Spleen (tissue), 11 donors: ENCODE data around the gene NIT2. TPM values are rescaled to one million over a fixed set of nuclear protein-coding genes. Genes with fewer than 3 reads are reported as not detected.
"Not testable (repeated sequence)": the region's sequence is repeated elsewhere in the genome, so short reads cannot be mapped to it uniquely, and the experiment has no call there.

Source experiments
- DNase-seq: peaks from one replicate; pipeline ENCODE4 v3.0.0-alpha.2; 2020
- H3K27ac ChIP-seq, 8 donors: fragments of 200-600 bp; sonication (generic) in 7 of 8; 1 replicate in 4 of 8; 2 replicates in 4 of 8; pipeline versions ENCODE4 v1.5.0 to v1.8.0; 2016 to 2021; ENCODE audit warnings: inconsistent platforms in 4 of 8, mild to moderate bottlenecking in 4 of 8, moderate library complexity in 1 of 8
- H3K27me3 ChIP-seq, 7 donors: fragments of 200-600 bp; sonication (generic) in 6 of 7; replicated peaks in 1 of 7; 1 replicate in 4 of 7; 2 replicates in 3 of 7; pipeline versions ENCODE4 v1.5.0 to v1.8.0; 2016 to 2021; ENCODE audit warnings: inconsistent platforms in 3 of 7, mild to moderate bottlenecking in 1 of 7
- H3K36me3 ChIP-seq, 6 donors: fragments of 200-600 bp; sonication (generic) in 5 of 6; 1 replicate in 4 of 6; 2 replicates in 2 of 6; pipeline versions ENCODE4 v1.5.0 to v1.8.0; 2016 to 2021; ENCODE audit warnings: inconsistent platforms in 2 of 6
- H3K4me1 ChIP-seq, 6 donors: fragments of 200-600 bp; sonication (generic) in 5 of 6; 1 replicate in 3 of 6; 2 replicates in 3 of 6; pipeline versions ENCODE4 v1.5.0 to v1.8.0; 2016 to 2021; ENCODE audit warnings: inconsistent platforms in 3 of 6
- H3K4me3 ChIP-seq, 8 donors: fragments of 200-600 bp; sonication (generic) in 7 of 8; 1 replicate in 4 of 8; 2 replicates in 4 of 8; pipeline versions ENCODE4 v1.5.0 to v1.8.0; 2016 to 2021; ENCODE audit warnings: inconsistent platforms in 4 of 8, mild to moderate bottlenecking in 4 of 8, moderate library complexity in 2 of 8
- H3K9me3 ChIP-seq, 8 donors: fragments of 200-600 bp; sonication (generic) in 7 of 8; 1 replicate in 4 of 8; 2 replicates in 4 of 8; pipeline versions ENCODE4 v1.5.0 to v1.8.0; 2016 to 2021; ENCODE audit warnings: inconsistent platforms in 4 of 8
- POLR2A ChIP-seq, 3 donors: fragments of 450-650 bp; IDR thresholded peaks; one replicate each; pipeline ENCODE4 v1.5.1; 2017; ENCODE audit warnings: antibody characterized with exemption in 3 of 3, mild to moderate bottlenecking in 1 of 3
- POLR2AphosphoS5 ChIP-seq, 3 donors: sonication (generic); formaldehyde crosslinking; IDR thresholded peaks; one replicate each; pipeline ENCODE4 v1.5.1; 2017; ENCODE audit warnings: antibody characterized with exemption in 3 of 3
- WGBS, 5 donors: extraction: QIAGEN DNeasy Blood & Tissue Kit in 3 of 5; methylation state at CpG; one replicate each; pipeline versions ENCODE4 v1.1.5 to v1.1.7; 2013 to 2018; 5-methylcytosine and 5-hydroxymethylcytosine counted together
- intact Hi-C: fragments of 100-400 bp; cut with DNase I; formaldehyde crosslinking; loops from one replicate; pipeline ENCODE4 v1.15.0; 2023; ENCODE audit warnings: low total_unique reads
- polyA plus RNA-seq, 3 donors: library from polyadenylated mRNA; stranded (reverse); fragments of 200-250 nt; gene quantifications; one replicate each; pipeline ENCODE4 v1.2.1, GENCODE V29; 2013
- total RNA-seq, 7 donors: library from RNA; depleted of rRNA in 3 of 7; stranded (reverse); fragments of >200 nt in 3 of 7; fragmentation: NEBNext Ultra II Directional in 4 of 7; extraction: Animal tissue kit (Norgen Biotek cat#: 25700) in 4 of 7; gene quantifications; one replicate each; pipeline versions ENCODE4 v1.1.0 to v1.2.1, GENCODE V29; 2016 to 2021
- TF ChIP-seq, protein P1 (sequence below), 11 experiments: fragments of 200-600 bp in 7 of 11; fragments of 450-650 bp in 4 of 11; sonication (generic) in 4 of 11; IDR thresholded peaks in 8 of 11; conservative IDR thresholded peaks in 3 of 11; 1 replicate in 7 of 11; 2 replicates in 4 of 11; pipeline versions ENCODE4 v1.4.0 to v1.8.0; 2016 to 2021; ENCODE audit warnings: antibody characterized with exemption in 11 of 11, inconsistent platforms in 4 of 11, mild to moderate bottlenecking in 1 of 11
- donor health status: healthy with polysubstance abuse.
- donor health status: DM: no; HTN: no; CAD: no; lungs with moderate emphysema.
- donor health status: DM: no; HTN: no; CAD: no.
- donor health status: Bipolar disorder and iron deficiency.
- donor health status: healthy.
- donor health status: DM: no; HTN: no; CAD: no.
- donor health status: DM: yes; HTN: yes; CAD: no.

Gene NIT2
- total and polyA plus RNA-seq, 10 donors, result 16.8 to 30.8 (median 24.7) TPM

DNA sequence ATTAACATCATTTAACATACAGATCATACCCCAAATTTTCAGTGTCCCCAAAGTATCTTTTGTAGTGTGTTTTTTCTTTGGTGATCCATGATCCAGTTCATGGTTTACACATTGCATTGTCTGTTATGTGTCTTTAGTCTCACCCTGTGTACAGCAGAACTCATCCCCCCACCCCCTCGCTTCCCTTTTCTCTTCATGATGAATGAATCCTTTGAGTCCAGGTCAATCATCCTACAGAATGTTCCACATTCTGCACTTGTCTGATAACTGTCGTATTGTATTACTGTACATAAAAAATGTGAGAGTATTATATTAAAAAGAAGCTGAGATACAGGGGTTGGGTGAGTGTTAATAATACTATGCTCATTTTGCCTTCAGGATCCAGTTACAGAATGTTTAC is 14.6 kb upstream of the NIT2 start:
- 95 to 100% (median 97%) methylated on average over 2 of the region's 2 CpGs for WGBS, 5 donors
- no peaks in the 10 kb centered on the region for H3K27me3 ChIP-seq
- peaks cover 0 to 80% (median 17%) of the 10 kb centered on the region in 6 donors for H3K36me3 ChIP-seq
- DNase-seq, result no peak
- TF ChIP-seq, protein P1, sequence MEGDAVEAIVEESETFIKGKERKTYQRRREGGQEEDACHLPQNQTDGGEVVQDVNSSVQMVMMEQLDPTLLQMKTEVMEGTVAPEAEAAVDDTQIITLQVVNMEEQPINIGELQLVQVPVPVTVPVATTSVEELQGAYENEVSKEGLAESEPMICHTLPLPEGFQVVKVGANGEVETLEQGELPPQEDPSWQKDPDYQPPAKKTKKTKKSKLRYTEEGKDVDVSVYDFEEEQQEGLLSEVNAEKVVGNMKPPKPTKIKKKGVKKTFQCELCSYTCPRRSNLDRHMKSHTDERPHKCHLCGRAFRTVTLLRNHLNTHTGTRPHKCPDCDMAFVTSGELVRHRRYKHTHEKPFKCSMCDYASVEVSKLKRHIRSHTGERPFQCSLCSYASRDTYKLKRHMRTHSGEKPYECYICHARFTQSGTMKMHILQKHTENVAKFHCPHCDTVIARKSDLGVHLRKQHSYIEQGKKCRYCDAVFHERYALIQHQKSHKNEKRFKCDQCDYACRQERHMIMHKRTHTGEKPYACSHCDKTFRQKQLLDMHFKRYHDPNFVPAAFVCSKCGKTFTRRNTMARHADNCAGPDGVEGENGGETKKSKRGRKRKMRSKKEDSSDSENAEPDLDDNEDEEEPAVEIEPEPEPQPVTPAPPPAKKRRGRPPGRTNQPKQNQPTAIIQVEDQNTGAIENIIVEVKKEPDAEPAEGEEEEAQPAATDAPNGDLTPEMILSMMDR (IDR thresholded peaks at IDR 0.05 in 8 of 11, conservative IDR thresholded peaks at IDR 0.05 in 3 of 11), result no peak
- TF ChIP-seq POLR2AphosphoS5 (IDR thresholded peaks at IDR 0.05), result no peak
- no peak for TF ChIP-seq POLR2A (IDR thresholded peaks at IDR 0.05)
- H3K4me1 ChIP-seq, result peaks cover 0 to 25% (median 12%) of the 10 kb centered on the region in 6 donors
- no peaks in the 10 kb centered on the region for H3K9me3 ChIP-seq
- no peak overlapping the region for H3K4me3 ChIP-seq
- intact Hi-C loops, result loop anchor here (10.0 kb wide), 1 partner anchor 275 kb away; no protein-coding TSS in a partner anchor
- no peak overlapping the region for H3K27ac ChIP-seq

DNA sequence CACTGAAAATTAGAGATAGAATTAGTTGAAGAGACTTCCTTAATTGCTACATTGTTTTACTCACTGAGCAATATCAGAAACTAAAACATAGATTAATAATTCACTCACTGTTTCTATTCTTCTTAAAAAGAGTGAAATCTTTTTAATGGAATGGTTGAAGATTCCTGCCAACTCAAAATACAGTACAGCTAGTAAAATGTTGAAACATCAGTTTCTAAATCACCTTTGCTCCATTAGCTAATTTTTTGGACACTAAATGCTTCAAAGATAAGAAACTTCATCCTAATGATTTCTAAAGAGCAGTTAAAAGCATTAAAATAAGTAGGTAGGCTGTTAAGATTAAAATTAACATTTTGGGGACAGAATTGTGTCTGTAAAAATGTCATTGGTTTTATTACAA is 10.5 kb upstream of the NIT2 start:
- Histone ChIP-seq H3K27me3 (no peaks in the 10 kb centered on the region), H3K4me1 (no peaks in the 10 kb centered on the region), H3K36me3 (peaks cover 0 to 86% (median 17%) of the 10 kb centered on the region in 6 donors), H3K4me3 (no peak overlapping the region), H3K9me3 (peaks cover 0 to 6% (median 5%) of the 10 kb centered on the region in 8 donors), H3K27ac (no peak overlapping the region)
- intact Hi-C loops, result no loop called here
- TF ChIP-seq POLR2AphosphoS5 (IDR thresholded peaks at IDR 0.05), result no peak
- TF ChIP-seq, protein P1 (IDR thresholded peaks at IDR 0.05 in 8 of 11, conservative IDR thresholded peaks at IDR 0.05 in 3 of 11), result no peak
- TF ChIP-seq POLR2A (IDR thresholded peaks at IDR 0.05), result no peak
- DNase-seq, result no peak

DNA sequence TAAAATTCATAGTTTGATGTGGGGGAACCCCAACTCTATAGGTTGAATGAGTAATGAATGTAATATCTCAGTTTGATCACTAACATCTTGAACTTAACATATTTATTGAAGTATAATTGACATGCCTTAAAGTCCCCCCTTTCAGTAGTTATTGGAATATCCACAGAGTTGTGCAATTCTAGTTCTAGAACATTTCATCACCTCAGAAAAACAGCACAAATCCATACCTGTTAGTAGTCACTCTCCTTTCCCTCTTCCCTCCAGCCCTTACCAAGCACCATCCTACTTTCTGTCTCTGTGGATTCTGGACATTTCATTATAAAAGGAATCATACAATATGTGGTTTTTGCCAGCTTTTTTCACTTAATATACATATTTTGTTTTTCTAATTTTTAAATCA is 8.7 kb upstream of the NIT2 start:
- TF ChIP-seq POLR2A (IDR thresholded peaks at IDR 0.05) (no peak), POLR2AphosphoS5 (IDR thresholded peaks at IDR 0.05) (no peak)
- TF ChIP-seq, protein P1 (IDR thresholded peaks at IDR 0.05 in 8 of 11, conservative IDR thresholded peaks at IDR 0.05 in 3 of 11), result no peak
- no peak overlapping the region for H3K27ac ChIP-seq
- H3K9me3 ChIP-seq, result peaks cover 0 to 6% (median 5%) of the 10 kb centered on the region in 8 donors
- peaks cover 0 to 68% (median 6%) of the 10 kb centered on the region in 6 donors for H3K36me3 ChIP-seq
- no peaks in the 10 kb centered on the region for H3K27me3 ChIP-seq
- no peak for DNase-seq
- intact Hi-C loops, result no loop called here
- H3K4me1 ChIP-seq, result no peaks in the 10 kb centered on the region
- H3K4me3 ChIP-seq, result no peak overlapping the region

DNA sequence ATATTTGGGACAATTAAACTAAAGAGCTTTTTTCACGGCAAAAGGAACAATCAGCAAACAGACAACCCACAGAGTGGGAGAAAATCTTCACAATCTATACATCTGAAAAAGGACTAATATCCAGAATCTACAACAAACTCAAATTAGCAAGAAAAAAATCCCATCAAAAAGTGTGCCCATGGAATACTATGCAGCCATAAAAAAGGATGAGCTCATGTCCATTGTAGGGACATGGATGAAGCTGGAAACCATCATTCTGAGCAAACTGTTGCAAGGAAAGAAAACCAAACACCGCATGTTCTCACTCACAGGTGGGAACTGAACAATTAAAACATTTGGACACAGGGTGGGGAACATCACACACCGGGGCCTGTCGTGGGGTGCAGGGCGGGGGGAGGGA is 7.2 kb upstream of the NIT2 start:
- H3K27me3 ChIP-seq, H3K4me1 ChIP-seq, H3K27ac ChIP-seq, intact Hi-C loops, DNase-seq, H3K4me3 ChIP-seq, H3K9me3 ChIP-seq: not testable (repeated sequence)
- H3K36me3 ChIP-seq, result peaks cover 0 to 53% (median 2%) of the 10 kb centered on the region in 6 donors
- 96 to 99% (median 98%) methylated on average over 5 of the region's 5 CpGs for WGBS, 5 donors
